Prostate gland (tissue), 2 donors: ENCODE results near the gene ABCA5.

Experiments used
- POLR2A ChIP-seq: fragments of 450-650 bp; IDR thresholded peaks from one replicate; pipeline ENCODE4 v1.6.1; 2016; ENCODE audit warnings: antibody characterized with exemption, mild to moderate bottlenecking
- TF ChIP-seq, protein P1 (sequence below), 4 experiments: fragments of 200-600 bp in 2 of 4; fragments of 450-650 bp in 2 of 4; sonication (generic) in 2 of 4; IDR thresholded peaks; 1 replicate in 3 of 4; 2 replicates in 1 of 4; pipeline ENCODE4 v1.5.1; 2016 to 2019; ENCODE audit warnings: antibody characterized with exemption in 4 of 4, mild to moderate bottlenecking in 2 of 4, moderate library complexity in 2 of 4

DNA sequence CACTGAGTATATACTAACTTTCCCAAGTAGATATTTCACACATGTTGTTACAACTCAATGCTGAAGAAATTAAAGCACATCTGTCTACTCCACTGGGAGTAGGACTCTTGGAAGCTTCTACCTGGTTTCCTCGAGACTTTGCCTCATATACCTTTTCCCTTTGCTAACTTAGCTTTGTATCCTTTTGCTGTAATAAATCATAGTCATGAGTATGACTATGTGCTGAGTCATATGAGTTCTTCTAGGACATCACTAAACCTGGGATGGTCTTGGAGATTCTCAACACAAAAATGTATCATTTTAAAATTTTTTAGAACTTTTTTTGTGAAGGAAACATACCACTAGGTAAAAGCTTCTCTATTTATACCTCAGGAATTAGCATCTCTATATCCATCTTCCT lies 39.8 kb downstream of the ABCA5 start:
- TF ChIP-seq, protein P1, sequence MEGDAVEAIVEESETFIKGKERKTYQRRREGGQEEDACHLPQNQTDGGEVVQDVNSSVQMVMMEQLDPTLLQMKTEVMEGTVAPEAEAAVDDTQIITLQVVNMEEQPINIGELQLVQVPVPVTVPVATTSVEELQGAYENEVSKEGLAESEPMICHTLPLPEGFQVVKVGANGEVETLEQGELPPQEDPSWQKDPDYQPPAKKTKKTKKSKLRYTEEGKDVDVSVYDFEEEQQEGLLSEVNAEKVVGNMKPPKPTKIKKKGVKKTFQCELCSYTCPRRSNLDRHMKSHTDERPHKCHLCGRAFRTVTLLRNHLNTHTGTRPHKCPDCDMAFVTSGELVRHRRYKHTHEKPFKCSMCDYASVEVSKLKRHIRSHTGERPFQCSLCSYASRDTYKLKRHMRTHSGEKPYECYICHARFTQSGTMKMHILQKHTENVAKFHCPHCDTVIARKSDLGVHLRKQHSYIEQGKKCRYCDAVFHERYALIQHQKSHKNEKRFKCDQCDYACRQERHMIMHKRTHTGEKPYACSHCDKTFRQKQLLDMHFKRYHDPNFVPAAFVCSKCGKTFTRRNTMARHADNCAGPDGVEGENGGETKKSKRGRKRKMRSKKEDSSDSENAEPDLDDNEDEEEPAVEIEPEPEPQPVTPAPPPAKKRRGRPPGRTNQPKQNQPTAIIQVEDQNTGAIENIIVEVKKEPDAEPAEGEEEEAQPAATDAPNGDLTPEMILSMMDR (IDR thresholded peaks at IDR 0.05): no peak
- TF ChIP-seq POLR2A: no peak
